ENCODE measurements around the gene FSHR. TPM values are rescaled to one million over a fixed set of nuclear protein-coding genes. Genes with fewer than 3 reads are reported as not detected.

The FSHR gene
- polyA plus RNA-seq, 1 donor (not counting 4 experiments of a cell fraction or from before 2014, with no cell fraction given): not detected

- DNase-seq (ENCODE audit: low read depth, low spot score) (no peak), FAIRE-seq (no peak)
- Histone ChIP-seq H3K27me3 (ENCODE audit: control insufficient read depth, extremely low read depth, insufficient read depth, low read length) (no peaks in the 10 kb centered on the region), H3K79me2 (ENCODE audit: control insufficient read depth, insufficient read depth, low read length) (no peaks in the 10 kb centered on the region), H4K20me1 (ENCODE audit: control insufficient read depth, extremely low read depth, insufficient read depth, low read length) (no peaks in the 10 kb centered on the region), H3K4me3 (ENCODE audit: control insufficient read depth in 2 of 3, extremely low read depth in 1 of 3, insufficient read depth in 2 of 3, low read depth in 1 of 3, low read length in 3 of 3) (no peak overlapping the region), H3K27ac (ENCODE audit: control insufficient read depth, insufficient read depth, low read length) (no peak overlapping the region), H3K4me2 (ENCODE audit: control insufficient read depth, extremely low read depth, insufficient read depth, low read depth, low read length) (no peak overlapping the region), H3K9ac (ENCODE audit: control insufficient read depth, extremely low read depth, insufficient read depth, low read length) (no peak overlapping the region), H2AFZ (ENCODE audit: control insufficient read depth, low read length) (no peak overlapping the region), H3K4me1 (ENCODE audit: control insufficient read depth, extremely low read depth, insufficient read depth, low read length) (no peaks in the 10 kb centered on the region), H3K9me1 (ENCODE audit: control insufficient read depth, extremely low read depth, insufficient read depth, low read length) (no peaks in the 10 kb centered on the region), H3K9me3 (ENCODE audit: control insufficient read depth, low read depth, low read length) (no peaks in the 10 kb centered on the region), H3K36me3 (ENCODE audit: control insufficient read depth in 2 of 2, extremely low read depth in 1 of 2, insufficient read depth in 2 of 2, low read length in 2 of 2) (no peaks in the 10 kb centered on the region)
- TF ChIP-seq, protein P1, sequence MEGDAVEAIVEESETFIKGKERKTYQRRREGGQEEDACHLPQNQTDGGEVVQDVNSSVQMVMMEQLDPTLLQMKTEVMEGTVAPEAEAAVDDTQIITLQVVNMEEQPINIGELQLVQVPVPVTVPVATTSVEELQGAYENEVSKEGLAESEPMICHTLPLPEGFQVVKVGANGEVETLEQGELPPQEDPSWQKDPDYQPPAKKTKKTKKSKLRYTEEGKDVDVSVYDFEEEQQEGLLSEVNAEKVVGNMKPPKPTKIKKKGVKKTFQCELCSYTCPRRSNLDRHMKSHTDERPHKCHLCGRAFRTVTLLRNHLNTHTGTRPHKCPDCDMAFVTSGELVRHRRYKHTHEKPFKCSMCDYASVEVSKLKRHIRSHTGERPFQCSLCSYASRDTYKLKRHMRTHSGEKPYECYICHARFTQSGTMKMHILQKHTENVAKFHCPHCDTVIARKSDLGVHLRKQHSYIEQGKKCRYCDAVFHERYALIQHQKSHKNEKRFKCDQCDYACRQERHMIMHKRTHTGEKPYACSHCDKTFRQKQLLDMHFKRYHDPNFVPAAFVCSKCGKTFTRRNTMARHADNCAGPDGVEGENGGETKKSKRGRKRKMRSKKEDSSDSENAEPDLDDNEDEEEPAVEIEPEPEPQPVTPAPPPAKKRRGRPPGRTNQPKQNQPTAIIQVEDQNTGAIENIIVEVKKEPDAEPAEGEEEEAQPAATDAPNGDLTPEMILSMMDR (optimal IDR thresholded peaks at IDR 0.05 in 1 of 3, IDR thresholded peaks at IDR 0.05 in 1 of 3, conservative IDR thresholded peaks at IDR 0.05 in 1 of 3; ENCODE audit: extremely low read depth in 1 of 3, insufficient read depth in 2 of 3, low read length in 3 of 3): no peak
- no peak for TF ChIP-seq EZH2 (IDR thresholded peaks at IDR 0.05; ENCODE audit: low read length)
- dilution Hi-C loops (cut with MboI; ENCODE audit: extremely low pct_ligation_motif_present, low sequenced_read_pairs): no loop called here
Observed at GRCh38 chr2:49153252-49153651, 1.1 kb downstream of the FSHR start.

- H3K79me2 ChIP-seq (ENCODE audit: control insufficient read depth, insufficient read depth, low read length): no peaks in the 10 kb centered on the region
- H3K9ac ChIP-seq (ENCODE audit: control insufficient read depth, extremely low read depth, insufficient read depth, low read length): no peak overlapping the region
- no peaks in the 10 kb centered on the region for H3K27me3 ChIP-seq (ENCODE audit: control insufficient read depth, extremely low read depth, insufficient read depth, low read length)
- FAIRE-seq (no peak), DNase-seq (ENCODE audit: low read depth, low spot score) (no peak)
- H3K4me2 ChIP-seq (ENCODE audit: control insufficient read depth, extremely low read depth, insufficient read depth, low read depth, low read length): no peak overlapping the region
- TF ChIP-seq, protein P1 (optimal IDR thresholded peaks at IDR 0.05 in 1 of 3, IDR thresholded peaks at IDR 0.05 in 1 of 3, conservative IDR thresholded peaks at IDR 0.05 in 1 of 3; ENCODE audit: extremely low read depth in 1 of 3, insufficient read depth in 2 of 3, low read length in 3 of 3): no peak
- no peak for TF ChIP-seq EZH2 (IDR thresholded peaks at IDR 0.05; ENCODE audit: low read length)
- no peak overlapping the region for H3K4me3 ChIP-seq (ENCODE audit: control insufficient read depth in 2 of 3, extremely low read depth in 1 of 3, insufficient read depth in 2 of 3, low read depth in 1 of 3, low read length in 3 of 3)
- H3K36me3 ChIP-seq (ENCODE audit: control insufficient read depth in 2 of 2, extremely low read depth in 1 of 2, insufficient read depth in 2 of 2, low read length in 2 of 2): no peaks in the 10 kb centered on the region
- dilution Hi-C loops (cut with MboI; ENCODE audit: extremely low pct_ligation_motif_present, low sequenced_read_pairs): no loop called here
- no peak overlapping the region for H3K27ac ChIP-seq (ENCODE audit: control insufficient read depth, insufficient read depth, low read length)
- H3K9me3 ChIP-seq (ENCODE audit: control insufficient read depth, low read depth, low read length): no peaks in the 10 kb centered on the region
- H3K4me1 ChIP-seq (ENCODE audit: control insufficient read depth, extremely low read depth, insufficient read depth, low read length): no peaks in the 10 kb centered on the region
- H2AFZ ChIP-seq (ENCODE audit: control insufficient read depth, low read length): no peak overlapping the region
- no peaks in the 10 kb centered on the region for H3K9me1 ChIP-seq (ENCODE audit: control insufficient read depth, extremely low read depth, insufficient read depth, low read length)
- H4K20me1 ChIP-seq (ENCODE audit: control insufficient read depth, extremely low read depth, insufficient read depth, low read length): no peaks in the 10 kb centered on the region
Observed at GRCh38 chr2:49152824-49153223, 1.5 kb downstream of the FSHR start.
